ENCODE results near the gene NAPEPLD.
"Not testable (repeated sequence)": the region's sequence is repeated elsewhere in the genome, so short reads cannot be mapped to it uniquely, and the experiment has no call there.

The NAPEPLD gene

DNA sequence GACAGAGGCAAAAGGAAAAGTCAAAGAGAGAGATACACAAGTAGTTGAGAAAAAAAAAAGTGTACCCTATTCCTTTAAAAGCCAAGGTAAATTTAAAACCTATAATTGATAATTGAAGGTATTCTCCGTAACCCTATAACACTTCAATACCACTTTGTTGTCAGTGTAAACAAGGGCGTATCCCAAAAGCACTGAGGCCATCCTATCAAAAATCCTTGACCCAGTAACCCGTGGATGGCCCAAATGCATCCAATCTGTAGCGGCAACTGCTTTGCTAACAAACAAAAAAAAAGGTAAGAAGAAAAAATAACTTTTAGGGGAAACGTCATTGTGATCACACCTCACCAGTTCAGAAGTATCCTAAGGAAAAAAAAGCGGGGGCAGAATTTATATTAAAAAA is 5.1 kb upstream of the NAPEPLD start:
- TF ChIP-seq, protein P1, sequence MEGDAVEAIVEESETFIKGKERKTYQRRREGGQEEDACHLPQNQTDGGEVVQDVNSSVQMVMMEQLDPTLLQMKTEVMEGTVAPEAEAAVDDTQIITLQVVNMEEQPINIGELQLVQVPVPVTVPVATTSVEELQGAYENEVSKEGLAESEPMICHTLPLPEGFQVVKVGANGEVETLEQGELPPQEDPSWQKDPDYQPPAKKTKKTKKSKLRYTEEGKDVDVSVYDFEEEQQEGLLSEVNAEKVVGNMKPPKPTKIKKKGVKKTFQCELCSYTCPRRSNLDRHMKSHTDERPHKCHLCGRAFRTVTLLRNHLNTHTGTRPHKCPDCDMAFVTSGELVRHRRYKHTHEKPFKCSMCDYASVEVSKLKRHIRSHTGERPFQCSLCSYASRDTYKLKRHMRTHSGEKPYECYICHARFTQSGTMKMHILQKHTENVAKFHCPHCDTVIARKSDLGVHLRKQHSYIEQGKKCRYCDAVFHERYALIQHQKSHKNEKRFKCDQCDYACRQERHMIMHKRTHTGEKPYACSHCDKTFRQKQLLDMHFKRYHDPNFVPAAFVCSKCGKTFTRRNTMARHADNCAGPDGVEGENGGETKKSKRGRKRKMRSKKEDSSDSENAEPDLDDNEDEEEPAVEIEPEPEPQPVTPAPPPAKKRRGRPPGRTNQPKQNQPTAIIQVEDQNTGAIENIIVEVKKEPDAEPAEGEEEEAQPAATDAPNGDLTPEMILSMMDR (IDR thresholded peaks at IDR 0.05; ENCODE audit: low read depth, low read length) = no peak
- no peak for DNase-seq (ENCODE audit: low read depth in 2 of 2)
- H3K4me3 ChIP-seq (replicated peaks in 1 of 2; ENCODE audit: low read depth in 2 of 2, low read length in 2 of 2) = no peak overlapping the region

DNA sequence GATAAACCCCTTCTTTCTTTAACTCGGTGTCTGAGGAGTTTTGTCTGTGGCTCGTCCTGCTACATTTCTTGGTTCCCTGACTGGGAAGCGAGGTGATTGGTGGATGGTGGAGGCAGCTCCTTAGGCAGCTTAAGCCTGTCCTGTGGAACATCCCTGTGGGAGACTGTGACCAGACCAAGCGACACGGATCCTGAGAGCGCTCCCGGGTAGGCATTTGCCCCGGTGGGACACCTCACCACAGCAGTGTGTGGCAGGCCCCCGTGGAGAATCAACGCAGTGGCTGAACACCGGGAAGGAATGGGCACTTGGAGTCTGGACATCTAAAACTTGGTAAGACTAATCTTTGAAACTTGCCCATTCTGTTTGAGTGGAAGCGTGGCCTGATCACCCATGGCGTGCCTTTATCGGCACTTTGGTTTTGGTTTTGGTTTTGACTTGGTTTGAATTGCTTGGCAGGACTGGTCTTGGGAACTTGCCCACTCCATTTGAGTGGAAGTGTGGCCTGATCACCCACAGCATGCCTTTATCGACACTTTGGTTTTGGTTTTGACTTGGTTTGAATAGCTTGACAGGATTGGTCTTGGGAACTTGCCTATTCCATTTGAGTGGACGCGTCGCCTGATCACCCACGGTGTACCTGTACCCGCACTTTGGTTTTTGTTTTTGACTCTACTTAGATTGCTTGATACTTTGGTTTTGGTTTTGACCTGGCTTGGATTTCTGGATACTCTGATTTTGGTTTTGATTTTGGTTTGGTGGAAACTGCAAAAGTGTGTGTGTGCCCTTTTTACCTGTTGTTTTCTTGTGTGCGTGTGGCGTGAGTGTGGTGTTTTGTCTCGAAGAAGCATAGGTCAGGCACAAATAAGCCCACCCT is 4.1 kb upstream of the NAPEPLD start:
- DNase-seq (ENCODE audit: low read depth in 2 of 2); H3K4me3 ChIP-seq (replicated peaks in 1 of 2; ENCODE audit: low read depth in 2 of 2, low read length in 2 of 2): not testable (repeated sequence)

DNA sequence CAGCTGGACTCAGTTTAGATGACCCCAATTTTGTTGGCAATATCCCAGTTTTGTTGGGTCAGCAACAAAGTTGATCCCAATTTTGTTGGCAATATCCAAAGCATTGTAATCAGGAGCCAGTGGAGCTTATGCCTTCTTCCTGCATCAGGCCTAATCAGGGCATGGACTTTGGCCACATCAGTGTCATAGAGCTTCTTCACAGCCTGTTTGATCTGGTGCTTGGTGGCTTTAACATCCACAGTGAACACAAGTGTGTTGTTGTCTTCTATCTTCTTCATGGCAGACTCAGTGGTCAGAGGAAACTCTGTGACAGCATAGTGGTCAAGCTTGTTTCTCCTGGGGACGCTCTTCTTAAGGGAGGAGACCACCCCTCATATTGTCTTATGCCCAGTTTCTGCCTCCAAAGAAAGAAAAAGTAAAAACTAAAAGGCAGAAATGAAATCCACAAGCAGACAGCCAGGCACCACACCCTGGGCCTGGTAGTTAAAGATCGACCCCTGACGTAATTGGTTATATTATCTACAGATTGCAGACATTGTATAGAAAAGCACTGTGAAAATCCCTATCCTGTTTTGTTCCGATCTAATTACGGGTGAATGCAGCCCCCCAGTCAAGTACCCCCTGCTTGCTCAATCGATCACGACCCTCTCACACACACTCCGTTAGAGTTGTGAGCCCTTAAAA is 3.2 kb upstream of the NAPEPLD start:
- H3K4me3 ChIP-seq (replicated peaks in 1 of 2; ENCODE audit: low read depth in 2 of 2, low read length in 2 of 2); DNase-seq (ENCODE audit: low read depth in 2 of 2): not testable (repeated sequence)

DNA sequence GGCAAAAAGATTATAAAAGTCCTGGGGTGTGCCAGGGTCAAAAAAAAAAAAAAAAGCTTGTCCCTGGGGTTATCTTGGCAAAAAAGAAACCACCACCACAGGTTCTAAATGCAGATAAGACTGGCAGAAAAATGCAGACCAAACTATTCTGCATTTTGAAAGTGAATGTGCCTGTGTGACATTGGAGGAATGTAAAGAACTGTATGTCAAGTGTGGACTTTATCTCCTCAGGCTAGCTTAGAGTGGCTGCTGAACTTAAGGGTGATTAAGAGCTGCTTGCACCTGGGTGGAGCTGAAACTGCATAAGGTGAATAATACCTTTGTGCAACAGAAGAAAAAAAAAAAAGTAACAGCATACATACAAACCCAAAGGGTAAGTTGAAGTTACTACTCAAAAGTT is 1.3 kb upstream of the NAPEPLD start:
- TF ChIP-seq, protein P1 (IDR thresholded peaks at IDR 0.05; ENCODE audit: low read depth, low read length) = no peak
- H3K4me3 ChIP-seq (replicated peaks in 1 of 2; ENCODE audit: low read depth in 2 of 2, low read length in 2 of 2) = no peak overlapping the region
- DNase-seq (ENCODE audit: low read depth in 2 of 2) = no peak

DNA sequence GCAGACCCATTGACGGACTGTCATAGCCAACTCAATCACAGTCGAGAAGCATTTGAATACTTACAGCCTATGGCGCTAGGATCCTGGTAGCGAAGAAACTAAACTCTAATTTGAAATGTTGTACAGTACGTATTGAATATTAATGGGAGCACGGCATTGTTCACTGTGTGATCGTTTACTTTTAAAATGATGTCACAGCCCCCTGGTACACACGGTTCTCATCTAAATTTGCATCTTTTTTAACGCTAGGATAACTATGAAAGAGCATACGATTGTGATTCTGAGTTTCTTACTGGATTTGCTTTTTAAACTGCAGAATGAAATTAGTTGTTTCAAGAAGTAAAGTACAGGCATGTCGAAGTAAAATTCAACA is 895 bp upstream of the NAPEPLD start:
- no peak for DNase-seq (ENCODE audit: low read depth in 2 of 2)
- H3K4me3 ChIP-seq (replicated peaks in 1 of 2; ENCODE audit: low read depth in 2 of 2, low read length in 2 of 2) = peak overlapping the region; percentile 64 to 82
- TF ChIP-seq, protein P1 (IDR thresholded peaks at IDR 0.05; ENCODE audit: low read depth, low read length) = no peak

DNA sequence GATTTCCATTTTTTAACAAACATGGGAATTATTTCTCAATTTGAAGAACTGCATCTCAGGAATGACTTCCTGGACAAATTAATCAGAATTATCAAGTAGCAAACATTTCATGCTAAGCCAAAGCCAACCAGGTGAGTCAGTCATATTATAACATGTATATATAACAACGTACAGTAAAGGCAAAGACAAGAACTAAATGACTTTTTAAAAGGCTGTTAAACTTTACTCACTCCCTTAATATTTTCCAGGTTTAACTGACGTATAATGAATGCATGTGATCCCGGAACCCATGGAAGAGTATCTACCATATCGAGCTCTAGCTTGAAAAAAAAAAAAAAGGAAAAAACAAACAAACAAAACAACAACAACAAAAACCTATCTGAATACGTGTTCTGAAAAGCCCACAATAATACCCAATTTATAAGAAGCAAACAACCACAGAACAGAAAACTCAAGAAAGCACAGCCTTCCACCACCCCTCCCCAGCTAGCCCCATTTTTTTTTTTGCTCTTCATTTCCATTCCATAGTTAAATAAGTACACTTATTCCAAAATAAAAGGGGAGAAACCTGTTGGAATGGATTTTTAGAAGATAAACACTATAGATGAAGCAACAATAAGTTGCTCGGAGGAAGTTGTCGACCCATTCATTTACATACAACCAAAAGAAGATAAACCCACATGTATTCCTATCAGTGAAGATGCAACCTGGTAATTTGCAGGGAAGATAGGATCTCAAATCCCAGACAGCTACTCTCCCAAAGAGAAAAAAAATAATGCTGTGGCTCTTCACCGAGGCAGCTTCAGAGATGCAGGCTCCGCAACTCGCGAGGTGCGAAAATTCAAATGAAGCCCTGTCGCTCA is 537 bp downstream of the NAPEPLD start:
- TF ChIP-seq, protein P1 (IDR thresholded peaks at IDR 0.05; ENCODE audit: low read depth, low read length) = no peak
- peak in 1 of 2 donors; percentile 17 for DNase-seq (ENCODE audit: low read depth in 2 of 2)
- H3K4me3 ChIP-seq (replicated peaks in 1 of 2; ENCODE audit: low read depth in 2 of 2, low read length in 2 of 2) = peak overlapping the region; percentile 64 to 82

DNA sequence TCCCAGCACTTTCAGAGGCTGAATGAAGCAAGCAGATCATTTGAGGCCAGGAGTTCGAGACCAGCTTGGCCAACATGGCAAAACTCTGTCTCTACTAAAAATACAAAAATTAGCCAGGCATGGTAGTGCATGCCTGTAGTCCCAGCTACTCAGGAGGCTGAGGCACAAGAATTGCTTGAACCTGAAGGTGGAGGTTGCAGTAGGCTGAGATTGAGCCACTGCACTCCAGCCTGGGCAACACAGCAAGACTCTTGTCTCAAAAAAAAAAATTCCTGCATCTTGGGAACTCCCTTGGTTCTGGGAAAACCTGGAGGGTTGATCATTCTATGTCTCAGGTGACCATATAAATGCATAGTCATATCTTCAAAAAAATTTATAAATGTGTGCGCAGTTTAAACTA is 4.1 kb downstream of the NAPEPLD start:
- DNase-seq (ENCODE audit: low read depth in 2 of 2); H3K4me3 ChIP-seq (replicated peaks in 1 of 2; ENCODE audit: low read depth in 2 of 2, low read length in 2 of 2): not testable (repeated sequence)

DNA sequence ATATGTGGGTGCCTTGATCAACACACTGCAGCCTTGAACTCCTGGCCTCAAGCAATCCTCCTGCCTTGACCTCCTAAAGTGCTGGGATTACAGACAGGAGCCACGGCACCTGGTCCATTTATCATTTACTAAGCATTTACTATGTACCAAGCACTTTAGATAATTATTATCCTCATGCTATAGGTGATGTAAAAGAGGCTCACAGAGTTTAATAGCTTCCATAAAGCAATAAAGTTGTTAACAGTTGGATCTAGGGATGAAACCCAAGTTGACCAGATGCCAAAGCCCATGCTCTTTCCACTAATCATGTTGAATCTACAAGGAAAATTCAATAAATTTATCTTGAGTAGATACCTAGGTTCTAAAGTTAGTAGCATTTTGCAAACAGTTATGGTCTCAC is 5.0 kb downstream of the NAPEPLD start:
- DNase-seq (ENCODE audit: low read depth in 2 of 2) = no peak
- H3K4me3 ChIP-seq (replicated peaks in 1 of 2; ENCODE audit: low read depth in 2 of 2, low read length in 2 of 2) = no peak overlapping the region
- TF ChIP-seq, protein P1 (IDR thresholded peaks at IDR 0.05; ENCODE audit: low read depth, low read length) = no peak
